Activated naive CD4-positive, alpha-beta T cell treated with anti-CD3 and anti-CD28 coated beads, Interleukin-2, amount 10 ng/mL, durations not matched to agents 7 days and 5 days (primary cell): ENCODE data around the gene KLK8.
"Not testable (repeated sequence)": the region's sequence is repeated elsewhere in the genome, so short reads cannot be mapped to it uniquely, and the experiment has no call there.

Experiments
- CTCF ChIA-PET: fragments of 350-600 bp; sonication (Branson Sonifier 250); formaldehyde crosslinking; loops from one replicate; lab custom pipeline; 2021; ENCODE audit warnings: antibody characterized with exemption; lab: Charles Lee
- DNase-seq: peaks from one replicate; pipeline ENCODE4 v3.0.0-alpha.2; 2020
- H3K27ac Mint-ChIP-seq: one replicate; pipeline ENCODE4 v1.8.0; 2021; ENCODE audit warnings: mild to moderate bottlenecking, moderate library complexity, mixed read lengths
- H3K27me3 Mint-ChIP-seq: one replicate; pipeline ENCODE4 v1.8.0; 2021; ENCODE audit warnings: mild to moderate bottlenecking, mixed read lengths
- H3K36me3 Mint-ChIP-seq: one replicate; pipeline ENCODE4 v1.8.0; 2021; ENCODE audit warnings: mixed read lengths
- H3K4me1 Mint-ChIP-seq: one replicate; pipeline ENCODE4 v1.8.0; 2021; ENCODE audit warnings: mixed read lengths
- H3K4me3 Mint-ChIP-seq: one replicate; pipeline ENCODE4 v1.8.0; 2021; ENCODE audit warnings: mild to moderate bottlenecking, moderate library complexity, mixed read lengths
- H3K9me3 Mint-ChIP-seq: one replicate; pipeline ENCODE4 v1.8.0; 2021; ENCODE audit warnings: mixed read lengths

The KLK8 gene

DNA sequence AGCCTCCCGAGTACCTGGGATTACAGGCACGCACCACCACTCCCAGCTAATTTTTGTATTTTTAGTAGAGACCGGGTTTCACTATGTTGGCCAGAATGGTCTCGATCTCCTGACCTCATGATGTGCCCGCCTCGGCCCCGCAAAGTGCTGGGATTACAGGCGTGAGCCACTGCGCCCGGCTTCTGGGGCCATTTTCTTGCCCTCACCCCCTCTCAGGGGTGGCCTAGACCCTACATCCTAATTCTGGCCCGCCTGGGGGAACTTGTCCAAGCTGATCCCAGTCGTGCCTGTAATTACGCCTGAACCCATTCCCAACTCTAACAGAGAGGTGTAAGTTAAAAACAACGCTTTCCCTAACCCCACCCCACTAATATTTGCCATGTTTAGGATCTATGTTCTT is 17.0 kb downstream of the KLK8 start:
- H3K4me1 Mint-ChIP-seq, CTCF ChIA-PET, H3K4me3 Mint-ChIP-seq, H3K9me3 Mint-ChIP-seq, H3K27ac Mint-ChIP-seq, DNase-seq, H3K36me3 Mint-ChIP-seq: not testable (repeated sequence)
- peaks cover 56% of the 10 kb centered on the region for H3K27me3 Mint-ChIP-seq

DNA sequence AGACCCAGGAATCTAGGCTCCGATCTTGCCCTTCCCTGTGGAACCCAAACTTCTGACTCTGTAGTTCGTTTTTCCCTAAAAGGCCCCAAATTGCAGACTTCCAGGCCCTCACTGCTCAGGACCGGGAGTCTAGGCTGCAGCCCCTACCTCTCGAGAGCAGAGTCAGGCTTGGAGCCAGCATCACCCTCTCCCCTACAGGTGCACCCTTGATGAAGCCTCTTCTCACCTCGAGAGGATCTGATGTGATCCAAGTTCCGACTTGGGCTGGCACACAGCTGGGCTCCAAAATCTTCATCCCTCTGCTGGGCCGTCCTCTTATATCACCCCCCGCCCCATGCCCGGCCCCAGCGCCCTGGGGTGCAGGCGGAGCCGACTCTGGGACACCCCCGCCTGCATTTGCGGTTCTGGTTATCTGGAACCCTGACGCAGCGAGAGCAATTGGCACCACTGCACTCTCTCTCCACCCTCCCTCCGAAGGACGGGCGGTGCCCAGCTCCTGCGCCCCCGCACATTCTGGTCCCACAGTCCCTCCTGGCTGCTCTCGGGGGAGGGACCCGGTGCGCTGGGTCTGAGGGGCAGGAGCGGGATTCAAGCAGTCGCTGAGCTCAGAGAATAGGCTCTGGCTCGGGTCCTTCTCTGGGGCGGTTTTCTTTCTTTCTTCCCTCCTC is 17.6 kb downstream of the KLK8 start, which contains the start of gene KLK7:
KLK7 (minus strand) TSS at position 293 of the 668 bp plus-strand sequence. CDS start 1,518 bp downstream, outside the sequence.
- no peaks in the 10 kb centered on the region for H3K4me1 Mint-ChIP-seq
- H3K27me3 Mint-ChIP-seq: peaks cover 58% of the 10 kb centered on the region
- H3K9me3 Mint-ChIP-seq: no peaks in the 10 kb centered on the region
- no peak within 1 kb of the TSS for H3K4me3 Mint-ChIP-seq
- CTCF ChIA-PET: no interaction called here
- H3K27ac Mint-ChIP-seq: no peak within 1 kb of the TSS
- no peaks in the 10 kb centered on the region for H3K36me3 Mint-ChIP-seq
- no peak for DNase-seq

DNA sequence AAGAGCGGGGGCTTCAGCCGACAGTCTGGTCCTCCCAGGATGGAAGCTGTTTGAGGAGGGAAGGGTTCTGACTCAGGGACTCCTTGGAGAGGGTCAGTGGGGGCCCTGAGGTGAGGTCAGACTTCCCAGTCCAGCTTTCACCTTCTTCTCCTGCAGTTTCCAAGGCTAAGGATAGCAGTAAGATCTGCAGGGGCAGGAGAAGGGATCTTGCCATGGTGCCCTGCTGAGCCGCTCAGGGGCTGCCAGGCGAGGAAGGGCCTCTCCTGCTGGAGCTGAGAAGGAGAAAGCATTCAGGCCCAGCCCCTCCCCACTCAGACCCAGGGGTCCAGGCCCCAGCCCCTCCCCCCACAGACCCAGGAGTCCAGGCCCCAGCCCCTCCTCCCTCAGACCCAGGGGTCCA is 19.2 kb downstream of the KLK8 start:
- Mint-ChIP-seq H3K4me1 (no peaks in the 10 kb centered on the region), H3K9me3 (no peaks in the 10 kb centered on the region), H3K36me3 (no peaks in the 10 kb centered on the region), H3K4me3 (no peak overlapping the region), H3K27me3 (peaks cover 57% of the 10 kb centered on the region), H3K27ac (no peak overlapping the region)
- CTCF ChIA-PET: no interaction called here
- DNase-seq: no peak

DNA sequence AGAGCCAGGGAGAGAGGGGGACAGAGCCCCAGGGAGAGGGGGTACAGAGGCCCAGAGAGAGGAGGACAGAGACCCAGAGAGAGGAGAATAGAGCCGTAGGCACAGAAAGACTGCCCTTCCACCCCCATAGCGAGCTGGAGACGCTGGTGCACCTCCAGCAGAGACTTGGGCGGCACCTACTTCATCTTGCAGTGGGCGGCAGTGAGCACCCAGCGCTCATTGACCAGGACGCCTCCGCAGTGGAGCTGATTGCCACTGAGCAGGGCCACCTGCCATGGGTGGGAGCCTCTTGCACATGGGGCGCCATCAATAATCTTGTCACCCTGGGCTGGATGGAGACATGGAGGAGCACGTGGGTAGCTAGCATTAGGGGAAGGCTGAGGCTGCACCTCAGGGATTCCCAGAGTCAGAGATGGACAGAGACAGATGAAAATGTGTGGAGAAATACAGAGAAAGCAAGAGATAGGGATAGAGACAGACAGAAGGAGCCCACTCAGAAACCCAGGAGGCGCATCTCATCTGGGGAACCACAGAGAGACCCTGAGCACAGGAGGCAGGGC is 19.7 kb downstream of the KLK8 start:
- H3K27me3 Mint-ChIP-seq: peaks cover 57% of the 10 kb centered on the region
- H3K4me1 Mint-ChIP-seq: no peaks in the 10 kb centered on the region
- no peaks in the 10 kb centered on the region for H3K9me3 Mint-ChIP-seq
- no peak overlapping the region for H3K27ac Mint-ChIP-seq
- no peak for DNase-seq
- CTCF ChIA-PET: no interaction called here
- H3K4me3 Mint-ChIP-seq: no peak overlapping the region
- no peaks in the 10 kb centered on the region for H3K36me3 Mint-ChIP-seq

DNA sequence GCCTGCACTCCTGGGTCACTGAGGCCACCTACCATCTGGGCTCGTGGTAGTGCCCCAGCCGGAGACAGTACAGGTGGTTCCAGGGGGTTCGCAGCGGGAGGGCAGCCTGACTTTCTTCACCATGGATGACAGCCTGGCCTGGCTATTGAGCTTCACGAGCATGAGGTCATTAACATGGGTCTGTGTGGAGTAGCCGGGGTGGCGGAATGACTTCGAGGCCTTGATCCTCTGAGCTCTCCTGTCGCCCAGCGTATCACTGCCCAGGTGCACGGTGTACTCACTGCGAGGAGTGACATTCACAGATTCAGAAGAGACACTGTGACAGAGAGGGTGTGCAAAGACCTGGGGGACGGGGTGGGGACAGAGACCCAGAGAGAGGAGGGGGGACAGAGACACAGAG is 21.2 kb downstream of the KLK8 start:
- no peak overlapping the region for H3K27ac Mint-ChIP-seq
- H3K27me3 Mint-ChIP-seq: peaks cover 56% of the 10 kb centered on the region

DNA sequence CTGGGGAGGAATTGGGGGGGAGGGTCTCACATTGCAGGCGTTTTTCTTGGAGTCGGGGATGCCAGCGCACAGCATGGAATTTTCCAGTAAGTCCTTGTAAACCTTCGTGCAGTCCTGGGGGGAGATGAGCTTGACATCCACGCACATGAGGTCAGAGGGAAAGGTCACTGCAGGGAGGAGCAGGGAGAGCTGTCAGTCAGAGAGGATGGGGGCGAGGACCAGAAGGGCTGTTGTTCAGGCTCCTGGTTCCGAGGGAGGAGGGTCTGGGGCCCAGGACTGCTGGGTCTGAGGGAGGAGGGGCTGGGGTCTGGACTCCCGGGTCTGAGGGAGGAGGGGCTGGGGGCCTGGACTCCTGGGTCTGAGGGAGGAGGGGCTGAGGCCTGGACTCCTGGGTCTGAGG is 21.6 kb downstream of the KLK8 start:
- H3K36me3 Mint-ChIP-seq: no peaks in the 10 kb centered on the region
- CTCF ChIA-PET: no interaction called here
- no peak for DNase-seq

More for the DNA sequence above, 21.2 kb downstream of the KLK8 start:
- Mint-ChIP-seq H3K4me3 (no peak overlapping the region), H3K36me3 (no peaks in the 10 kb centered on the region), H3K4me1 (no peaks in the 10 kb centered on the region), H3K9me3 (no peaks in the 10 kb centered on the region)
- no peak for DNase-seq
- CTCF ChIA-PET: no interaction called here

DNA sequence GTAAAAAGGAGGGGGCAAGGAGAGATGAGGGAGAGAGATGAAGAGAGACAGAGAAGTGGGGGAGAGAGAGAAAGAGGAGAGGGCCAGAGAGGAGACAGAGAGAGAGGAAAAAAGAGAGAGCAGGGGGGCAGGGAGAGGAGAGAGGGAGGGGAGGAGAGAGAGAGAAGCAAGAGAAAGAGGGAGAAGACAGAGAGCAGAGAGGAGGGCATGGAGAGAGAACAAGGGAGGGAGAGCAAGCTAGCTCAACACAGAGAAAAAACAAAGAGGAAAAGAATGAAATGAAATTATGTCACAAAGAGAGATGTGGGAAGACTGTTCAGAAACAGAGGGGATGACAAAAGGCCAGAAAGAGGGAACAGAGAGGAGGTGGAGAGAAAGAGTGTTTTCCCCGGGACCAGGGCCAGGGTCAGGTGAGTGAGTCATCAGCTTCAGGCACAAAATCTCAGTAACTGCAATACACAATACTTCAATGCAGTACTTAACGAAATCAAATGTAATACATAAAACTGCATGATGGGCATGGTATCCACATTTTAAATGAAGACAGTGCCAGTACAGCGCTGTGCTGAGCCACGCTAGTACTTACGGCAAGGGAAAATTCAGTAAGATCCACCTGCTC is 22.5 kb downstream of the KLK8 start:
- DNase-seq: no peak
- Mint-ChIP-seq H3K9me3 (no peaks in the 10 kb centered on the region), H3K27ac (no peak overlapping the region), H3K4me1 (no peaks in the 10 kb centered on the region), H3K27me3 (peaks cover 49% of the 10 kb centered on the region), H3K4me3 (no peak overlapping the region), H3K36me3 (no peaks in the 10 kb centered on the region)
- CTCF ChIA-PET: no interaction called here

More for the DNA sequence above, 21.6 kb downstream of the KLK8 start:
- Mint-ChIP-seq H3K4me1 (no peaks in the 10 kb centered on the region), H3K4me3 (no peak overlapping the region), H3K27ac (no peak overlapping the region), H3K27me3 (peaks cover 56% of the 10 kb centered on the region), H3K9me3 (no peaks in the 10 kb centered on the region)

DNA sequence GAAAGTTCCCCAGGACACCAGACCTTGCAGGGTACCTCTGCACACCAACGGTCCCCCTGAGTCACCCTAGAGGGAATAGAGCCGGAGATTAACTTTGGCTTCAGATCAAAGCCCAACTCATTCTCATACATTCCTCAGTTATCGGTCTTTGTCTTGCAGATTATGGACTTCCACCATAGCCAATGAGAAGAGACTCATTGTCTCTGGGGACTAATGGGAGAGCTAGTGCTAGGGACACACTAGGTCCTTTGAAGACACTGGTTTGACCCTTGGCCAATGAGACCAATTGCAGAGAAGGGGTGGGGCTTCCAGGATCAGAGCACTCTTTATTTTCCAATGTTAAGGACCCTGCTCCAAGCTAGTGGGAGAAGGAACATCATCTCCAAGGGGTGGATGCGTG is 23.8 kb downstream of the KLK8 start:
- CTCF ChIA-PET: no interaction called here
- Mint-ChIP-seq H3K4me1 (no peaks in the 10 kb centered on the region), H3K27me3 (peaks cover 41% of the 10 kb centered on the region), H3K4me3 (no peak overlapping the region), H3K27ac (no peak overlapping the region), H3K36me3 (no peaks in the 10 kb centered on the region), H3K9me3 (no peaks in the 10 kb centered on the region)
- no peak for DNase-seq

DNA sequence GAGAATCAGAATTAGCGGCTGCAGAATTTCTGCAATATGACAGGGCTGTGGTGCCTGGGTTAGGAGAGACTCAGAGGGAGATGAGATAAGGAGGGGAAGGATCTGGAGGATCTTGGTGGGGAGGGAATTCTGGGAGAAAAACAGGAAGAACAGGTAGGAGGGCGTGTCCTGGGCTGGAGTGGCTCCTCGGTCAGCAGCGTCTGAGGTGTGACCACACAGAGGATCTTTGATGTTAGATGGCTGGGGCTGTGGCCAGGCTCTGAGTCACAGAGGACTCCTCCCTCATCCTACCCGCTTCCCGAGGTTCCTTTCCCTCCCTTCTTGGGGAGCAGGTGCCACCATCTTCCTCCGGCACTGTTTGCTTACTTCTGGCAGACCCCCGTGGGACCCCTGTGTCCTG is 25.6 kb downstream of the KLK8 start:
- no peaks in the 10 kb centered on the region for H3K9me3 Mint-ChIP-seq
- H3K4me3 Mint-ChIP-seq: no peak overlapping the region
- peaks cover 31% of the 10 kb centered on the region for H3K27me3 Mint-ChIP-seq
- DNase-seq: no peak
- CTCF ChIA-PET: no interaction called here
- H3K4me1 Mint-ChIP-seq: no peaks in the 10 kb centered on the region
- H3K27ac Mint-ChIP-seq: no peak overlapping the region
- no peaks in the 10 kb centered on the region for H3K36me3 Mint-ChIP-seq

DNA sequence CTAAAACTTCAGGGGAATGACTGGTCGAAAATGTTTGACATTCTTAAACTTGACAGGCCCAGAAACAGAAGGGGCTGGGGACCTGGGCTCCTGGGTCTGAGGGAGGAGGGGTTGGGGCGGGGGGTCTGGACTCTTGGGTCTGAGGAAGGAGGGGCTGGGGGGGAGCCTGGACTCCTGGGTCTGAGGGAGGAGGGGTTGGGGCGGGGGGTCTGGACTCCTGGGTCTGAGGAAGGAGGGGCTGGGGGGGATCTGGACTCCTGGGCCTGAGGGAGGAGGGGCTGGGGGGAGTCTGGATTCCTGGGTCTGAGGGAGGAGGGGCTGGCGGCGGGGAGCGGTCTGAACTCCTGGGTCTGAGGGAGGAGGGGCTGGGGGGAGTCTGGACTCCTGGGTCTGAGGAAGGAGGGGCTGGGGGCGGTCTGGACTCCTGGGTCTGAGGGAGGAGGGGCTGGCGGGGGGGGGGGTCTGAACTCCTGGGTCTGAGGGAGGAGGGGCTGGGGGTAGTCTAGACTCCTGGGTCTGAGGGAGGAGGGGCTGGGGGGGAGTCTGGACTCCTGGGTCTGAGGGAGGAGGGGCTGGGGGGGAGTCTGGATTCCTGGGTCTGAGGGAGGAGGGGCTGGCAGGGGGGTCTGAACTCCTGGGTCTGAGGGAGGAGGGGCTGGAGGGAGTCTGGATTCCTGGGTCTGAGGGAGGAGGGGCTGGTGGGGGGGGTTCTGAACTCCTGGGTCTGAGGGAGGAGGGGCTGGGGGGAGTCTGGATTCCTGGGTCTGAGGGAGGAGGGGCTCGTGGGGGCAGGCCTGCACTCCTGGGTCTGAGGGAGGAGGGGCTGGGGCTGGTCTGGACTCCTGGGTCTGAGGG is 26.5 kb downstream of the KLK8 start:
- Mint-ChIP-seq H3K4me3 (no peak overlapping the region), H3K9me3 (no peaks in the 10 kb centered on the region), H3K27ac (no peak overlapping the region), H3K36me3 (no peaks in the 10 kb centered on the region), H3K27me3 (peaks cover 28% of the 10 kb centered on the region), H3K4me1 (no peaks in the 10 kb centered on the region)
- no peak for DNase-seq
- CTCF ChIA-PET: interaction anchor here (0.7 kb wide), 1 partner anchor 70 kb away, joined by 3 read pairs; no protein-coding TSS in a partner anchor

DNA sequence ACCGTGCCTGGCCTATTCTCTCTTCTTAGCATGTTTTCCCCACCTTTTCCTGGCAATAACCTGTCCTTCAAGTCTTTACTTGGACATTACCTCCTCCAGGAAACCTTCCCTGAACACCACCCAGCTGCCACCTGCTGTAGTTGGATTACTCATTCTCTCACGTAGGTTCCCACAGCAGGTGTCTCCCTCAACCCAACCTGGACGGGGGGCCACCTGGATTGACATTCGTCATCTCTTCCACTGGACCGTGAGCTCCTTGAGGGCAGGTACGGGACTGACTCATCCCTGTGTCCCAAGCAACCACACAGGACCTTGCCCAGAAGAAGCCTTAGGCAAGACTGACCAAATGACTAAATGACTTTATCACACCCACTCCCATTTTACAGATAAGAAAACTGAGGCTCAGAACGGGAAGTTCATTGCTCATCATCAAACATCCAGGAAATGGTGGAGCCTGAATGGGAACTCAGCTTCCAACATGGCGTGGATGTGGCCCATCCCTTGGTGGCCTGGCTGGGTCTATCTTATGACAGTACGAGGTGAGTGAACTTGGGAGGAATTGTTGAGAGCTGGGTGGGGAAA is 28.5 kb downstream of the KLK8 start:
- no peaks in the 10 kb centered on the region for H3K36me3 Mint-ChIP-seq
- H3K4me3 Mint-ChIP-seq: no peak overlapping the region
- no peaks in the 10 kb centered on the region for H3K9me3 Mint-ChIP-seq
- no peak for DNase-seq
- CTCF ChIA-PET: no interaction called here
- H3K27me3 Mint-ChIP-seq: peaks cover 20% of the 10 kb centered on the region
- H3K4me1 Mint-ChIP-seq: no peaks in the 10 kb centered on the region
- H3K27ac Mint-ChIP-seq: no peak overlapping the region

DNA sequence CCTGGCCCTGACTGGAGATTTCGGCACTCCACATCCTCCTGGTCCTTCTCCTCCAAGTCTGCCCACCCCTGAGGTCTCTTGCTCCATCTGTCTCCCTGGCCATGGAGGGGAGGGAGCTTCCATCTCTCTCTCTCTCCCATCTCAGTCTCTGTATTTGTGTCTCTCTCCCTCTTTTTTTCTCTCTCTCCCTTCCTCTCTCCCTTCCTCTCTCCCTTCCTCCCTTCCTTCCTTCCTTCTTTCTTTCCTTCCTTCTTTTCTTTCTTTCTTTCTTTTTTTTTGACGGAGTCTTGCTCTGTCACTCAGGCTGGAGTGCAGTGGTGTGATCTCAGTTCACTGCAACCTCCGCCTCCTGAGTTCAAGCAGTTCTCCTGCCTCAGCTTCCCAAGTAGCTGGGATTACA is 31.6 kb downstream of the KLK8 start:
- CTCF ChIA-PET, H3K27ac Mint-ChIP-seq, DNase-seq, H3K4me1 Mint-ChIP-seq, H3K4me3 Mint-ChIP-seq, H3K9me3 Mint-ChIP-seq, H3K36me3 Mint-ChIP-seq: not testable (repeated sequence)
- peaks cover 24% of the 10 kb centered on the region for H3K27me3 Mint-ChIP-seq

DNA sequence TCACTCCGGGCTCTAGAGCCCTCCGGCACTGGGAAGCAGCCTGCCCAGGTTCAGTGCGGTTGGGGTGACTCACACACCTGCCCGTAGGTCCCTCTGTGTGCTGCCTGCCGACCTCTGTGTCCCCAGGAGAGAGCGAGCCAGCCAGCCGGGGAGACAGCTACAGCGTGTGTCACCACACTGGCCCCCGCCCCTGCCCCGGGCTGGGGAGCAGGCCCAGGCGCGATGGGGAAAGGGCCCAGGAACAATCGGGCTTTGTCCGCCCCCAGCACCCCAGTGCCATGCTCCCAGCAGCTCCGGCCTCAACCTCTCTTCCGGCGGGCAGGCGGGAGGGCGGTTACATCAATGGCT is 32.0 kb downstream of the KLK8 start, which contains the start of gene KLK6:
KLK6 (minus strand) TSS at position 179 of the 348 bp plus-strand sequence. CDS start 1,487 bp downstream, outside the sequence.
- H3K4me1 Mint-ChIP-seq: no peaks in the 10 kb centered on the region
- no peak within 1 kb of the TSS for H3K27ac Mint-ChIP-seq
- H3K27me3 Mint-ChIP-seq: peaks cover 24% of the 10 kb centered on the region
- CTCF ChIA-PET: no interaction called here
- no peak for DNase-seq
- H3K4me3 Mint-ChIP-seq: no peak within 1 kb of the TSS
- H3K36me3 Mint-ChIP-seq: no peaks in the 10 kb centered on the region
- H3K9me3 Mint-ChIP-seq: no peaks in the 10 kb centered on the region
